Measurements from ENCODE around the gene CPNE8.
A peak's percentile ranks its signal among the peaks of the same experiment; 100 is the strongest.

CPNE8 gene

GRCh38 chr12:38905480-38906351 is at the start of gene CPNE8:
Gene CPNE8, minus strand, starts transcription at chr12:38905591. Its CDS starts 57 bp downstream, at chr12:38905534.
- peak; percentile 68 for DNase-seq
- no peaks in the 10 kb centered on the region for H3K9me2 ChIP-seq (replicated peaks; ENCODE audit: insufficient read depth, low read length)
- TF ChIP-seq EZH2 (optimal IDR thresholded peaks at IDR 0.05; ENCODE audit: low read depth, low read length), result no peak
- no peak for TF ChIP-seq CTCF (IDR thresholded peaks at IDR 0.05; ENCODE audit: low read length)
- TF ChIP-seq EZH2phosphoT487 (IDR thresholded peaks at IDR 0.05; ENCODE audit: low read length), result no peak
- peak within 1 kb of the TSS; percentile 82 for H3K4me3 ChIP-seq (ENCODE audit: low read length)
- H3F3A ChIP-seq (ENCODE audit: insufficient read depth, low read length), result peaks cover 5% of the 10 kb centered on the region; the same call in 1 of the 2 replicates
- peak within 1 kb of the TSS; percentile 69 for H3K9ac ChIP-seq (ENCODE audit: low read length)
- H2AFZ ChIP-seq (ENCODE audit: low read length), result peak within 1 kb of the TSS; percentile 79
- no peaks in the 10 kb centered on the region for H3K27me3 ChIP-seq (replicated peaks; ENCODE audit: insufficient read depth, low read length)
- H4K20me1 ChIP-seq (ENCODE audit: insufficient read depth, low read length), result no peaks in the 10 kb centered on the region
- no peaks in the 10 kb centered on the region for H3K36me3 ChIP-seq (replicated peaks; ENCODE audit: insufficient read depth, low read length)
- no peaks in the 10 kb centered on the region for H3K4me1 ChIP-seq (ENCODE audit: low read length)
- peak within 1 kb of the TSS; percentile 96 for H3K4me2 ChIP-seq (ENCODE audit: low read depth, low read length)
- H3K9me3 ChIP-seq (replicated peaks; ENCODE audit: insufficient read depth, low read length), result no peaks in the 10 kb centered on the region
- peak within 1 kb of the TSS; percentile 75; the same call in 1 of the 2 replicates for H3K27ac ChIP-seq (ENCODE audit: low read length)
- peaks cover 29% of the 10 kb centered on the region for H3K79me2 ChIP-seq (ENCODE audit: low read length)

GRCh38 chr12:38954238-38954873 is 49.0 kb upstream of the CPNE8 start:
- TF ChIP-seq CTCF (IDR thresholded peaks at IDR 0.05; ENCODE audit: low read length) (no peak), EZH2 (optimal IDR thresholded peaks at IDR 0.05; ENCODE audit: low read depth, low read length) (no peak), EZH2phosphoT487 (IDR thresholded peaks at IDR 0.05; ENCODE audit: low read length) (no peak)
- no peaks in the 10 kb centered on the region for H4K20me1 ChIP-seq (ENCODE audit: insufficient read depth, low read length)
- H3K27me3 ChIP-seq (replicated peaks; ENCODE audit: insufficient read depth, low read length), result no peaks in the 10 kb centered on the region
- no peaks in the 10 kb centered on the region for H3K36me3 ChIP-seq (replicated peaks; ENCODE audit: insufficient read depth, low read length)
- no peaks in the 10 kb centered on the region for H3F3A ChIP-seq (ENCODE audit: insufficient read depth, low read length)
- no peaks in the 10 kb centered on the region for H3K4me1 ChIP-seq (ENCODE audit: low read length)
- H3K79me2 ChIP-seq (ENCODE audit: low read length), result no peaks in the 10 kb centered on the region
- H3K27ac ChIP-seq (ENCODE audit: low read length), result no peak overlapping the region
- DNase-seq, result no peak
- H3K4me2 ChIP-seq (ENCODE audit: low read depth, low read length), result no peak overlapping the region
- no peaks in the 10 kb centered on the region; the same call in 1 of the 2 replicates for H3K9me2 ChIP-seq (replicated peaks; ENCODE audit: insufficient read depth, low read length)
- no peak overlapping the region for H3K9ac ChIP-seq (ENCODE audit: low read length)
- H3K4me3 ChIP-seq (ENCODE audit: low read length), result no peak overlapping the region
- H2AFZ ChIP-seq (ENCODE audit: low read length), result no peak overlapping the region
- no peaks in the 10 kb centered on the region for H3K9me3 ChIP-seq (replicated peaks; ENCODE audit: insufficient read depth, low read length)

- H3K9me2 ChIP-seq (replicated peaks; ENCODE audit: insufficient read depth, low read length), result no peaks in the 10 kb centered on the region
- no peak overlapping the region for H3K27ac ChIP-seq (ENCODE audit: low read length)
- no peak for TF ChIP-seq CTCF (IDR thresholded peaks at IDR 0.05; ENCODE audit: low read length)
- TF ChIP-seq EZH2phosphoT487 (IDR thresholded peaks at IDR 0.05; ENCODE audit: low read length), result no peak
- no peak for TF ChIP-seq EZH2 (optimal IDR thresholded peaks at IDR 0.05; ENCODE audit: low read depth, low read length)
- H3K4me2 ChIP-seq (ENCODE audit: low read depth, low read length), result no peak overlapping the region
- H3K27me3 ChIP-seq (replicated peaks; ENCODE audit: insufficient read depth, low read length), result no peaks in the 10 kb centered on the region
- no peaks in the 10 kb centered on the region for H3K79me2 ChIP-seq (ENCODE audit: low read length)
- no peaks in the 10 kb centered on the region for H3K36me3 ChIP-seq (replicated peaks; ENCODE audit: insufficient read depth, low read length)
- H3K9me3 ChIP-seq (replicated peaks; ENCODE audit: insufficient read depth, low read length), result no peaks in the 10 kb centered on the region
- H4K20me1 ChIP-seq (ENCODE audit: insufficient read depth, low read length), result no peaks in the 10 kb centered on the region
- H2AFZ ChIP-seq (ENCODE audit: low read length), result no peak overlapping the region
- no peaks in the 10 kb centered on the region for H3K4me1 ChIP-seq (ENCODE audit: low read length)
- H3F3A ChIP-seq (ENCODE audit: insufficient read depth, low read length), result no peaks in the 10 kb centered on the region
- no peak overlapping the region for H3K9ac ChIP-seq (ENCODE audit: low read length)
- H3K4me3 ChIP-seq (ENCODE audit: low read length), result no peak overlapping the region
- no peak for DNase-seq
Measured at GRCh38 chr12:38949363-38949762, 44.0 kb upstream of the CPNE8 start.
